ENCODE data around the gene GAL3ST1.
"Not testable (repeated sequence)": the region's sequence is repeated elsewhere in the genome, so short reads cannot be mapped to it uniquely, and the experiment has no call there.

GAL3ST1 gene

DNA sequence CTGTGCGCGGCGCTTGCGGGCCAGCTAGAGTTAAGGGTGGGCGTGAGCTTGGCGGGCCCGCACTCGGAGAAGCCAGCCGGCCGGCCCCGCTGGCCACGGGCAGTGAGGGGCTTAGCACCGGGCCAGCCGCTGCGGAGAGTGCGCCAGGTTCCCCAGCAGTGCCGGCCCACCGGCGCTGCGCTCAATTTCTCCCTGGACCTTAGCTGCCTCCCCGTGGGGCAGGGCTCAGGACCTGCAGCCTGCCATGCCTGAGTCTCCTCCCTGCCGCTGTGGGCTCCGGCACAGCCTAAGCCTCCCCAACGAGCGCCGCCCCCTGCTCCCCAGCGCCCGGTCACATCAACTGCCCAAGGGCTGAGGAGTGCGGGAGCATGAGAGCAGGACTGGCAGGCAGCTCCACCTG lies 22.4 kb upstream of the GAL3ST1 start:
- DNase-seq (ENCODE audit: low read depth, low spot score): peak; percentile 16

DNA sequence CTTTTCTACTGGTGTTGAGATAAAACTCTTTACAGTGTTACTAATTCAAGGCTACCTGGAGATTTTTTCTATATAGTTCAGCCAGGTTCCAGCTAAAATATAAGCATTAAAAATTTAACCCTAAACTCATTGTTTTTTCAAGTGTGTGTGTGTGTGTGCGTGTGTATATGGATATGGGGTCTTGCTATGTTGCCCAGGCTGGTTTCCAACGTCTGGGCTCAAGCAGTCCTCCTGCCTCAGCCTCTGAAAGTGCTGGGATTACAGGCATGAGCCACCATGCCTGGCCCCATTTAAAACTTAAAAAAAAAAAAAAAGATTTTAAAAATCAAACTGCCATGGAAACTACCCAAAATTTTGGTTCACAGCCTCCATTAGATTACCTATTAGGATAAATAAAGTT lies 21.7 kb upstream of the GAL3ST1 start:
- no peak for DNase-seq (ENCODE audit: low read depth, low spot score)

DNA sequence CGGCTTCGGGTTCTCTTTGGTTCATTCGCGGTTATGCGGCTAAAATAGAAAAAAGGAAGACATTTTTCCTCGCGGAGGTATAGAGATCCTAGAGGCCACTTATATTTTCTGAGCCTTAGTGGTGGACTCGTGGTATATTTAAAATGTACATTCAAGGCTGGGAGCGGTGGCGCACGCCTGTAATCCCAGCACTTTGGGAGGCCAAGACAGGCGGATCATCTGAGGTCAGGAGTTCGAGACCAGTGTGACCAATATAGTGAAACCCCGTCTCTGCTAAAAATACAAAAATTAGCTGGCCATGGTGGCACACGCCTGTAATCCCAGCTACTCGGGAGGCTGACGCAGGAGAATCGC lies 17.9 kb upstream of the GAL3ST1 start:
- DNase-seq (ENCODE audit: low read depth, low spot score): not testable (repeated sequence)

DNA sequence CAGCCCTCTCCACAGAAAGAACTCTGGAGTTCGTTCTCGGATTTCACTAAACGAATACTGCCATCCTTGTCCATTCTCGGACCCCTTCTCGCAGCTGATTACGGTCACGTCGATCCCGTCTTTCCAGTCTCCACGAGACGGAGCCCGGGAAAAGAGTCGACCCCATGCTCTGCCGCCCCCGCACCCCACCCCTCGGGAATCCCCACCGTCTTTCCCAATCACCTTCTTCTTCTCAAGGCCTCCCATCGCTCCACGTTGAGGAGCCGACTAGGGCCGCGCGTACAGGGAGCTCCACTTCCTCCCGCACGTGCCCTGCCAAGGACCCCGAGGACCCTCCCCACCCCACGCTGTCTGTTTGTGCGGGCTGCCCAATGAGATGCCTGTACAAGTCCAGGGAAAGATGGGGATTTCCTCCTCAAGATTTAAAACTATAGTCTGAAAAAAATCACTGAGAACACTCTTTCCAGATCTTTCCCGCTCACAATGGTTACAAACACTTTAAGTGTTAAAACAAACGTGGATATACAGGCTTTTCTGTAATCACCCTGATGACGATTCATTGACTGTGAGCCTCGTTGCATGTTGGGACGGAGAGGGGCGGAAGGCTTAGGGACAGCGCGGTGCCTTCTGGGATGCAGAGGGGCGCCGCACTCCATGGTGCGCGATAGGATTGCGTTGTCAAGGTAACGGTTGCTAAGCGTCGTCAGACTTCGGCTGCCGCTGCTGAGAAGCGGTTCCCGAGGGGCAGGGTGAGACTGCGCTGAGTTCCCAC lies 17.3 kb upstream of the GAL3ST1 start, which contains the start of gene PES1:
TSS of gene PES1 (minus strand) at position 323 of the 772 bp plus-strand sequence. CDS start at position 246, 77 bp downstream.
- peak; percentile 99 for DNase-seq (ENCODE audit: low read depth, low spot score)

DNA sequence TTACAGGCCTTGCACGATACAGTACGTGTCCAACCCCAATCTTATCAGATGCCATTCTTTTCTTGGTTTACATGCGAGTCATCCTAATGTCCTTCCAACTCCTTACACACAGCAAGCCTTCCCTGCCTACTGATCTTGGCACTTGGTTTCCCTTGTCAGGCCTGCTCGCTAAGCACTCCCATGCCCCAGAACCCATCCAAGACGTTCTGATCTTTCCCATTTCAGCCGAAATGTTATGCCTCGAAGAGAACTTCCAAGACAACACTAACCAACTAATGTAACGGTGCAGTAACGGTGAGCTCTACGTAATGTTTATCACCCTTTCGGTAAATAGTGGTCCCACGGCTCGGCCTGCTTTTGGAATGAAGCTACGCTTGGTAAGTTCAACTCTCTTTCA lies 16.7 kb upstream of the GAL3ST1 start:
- no peak for DNase-seq (ENCODE audit: low read depth, low spot score)

DNA sequence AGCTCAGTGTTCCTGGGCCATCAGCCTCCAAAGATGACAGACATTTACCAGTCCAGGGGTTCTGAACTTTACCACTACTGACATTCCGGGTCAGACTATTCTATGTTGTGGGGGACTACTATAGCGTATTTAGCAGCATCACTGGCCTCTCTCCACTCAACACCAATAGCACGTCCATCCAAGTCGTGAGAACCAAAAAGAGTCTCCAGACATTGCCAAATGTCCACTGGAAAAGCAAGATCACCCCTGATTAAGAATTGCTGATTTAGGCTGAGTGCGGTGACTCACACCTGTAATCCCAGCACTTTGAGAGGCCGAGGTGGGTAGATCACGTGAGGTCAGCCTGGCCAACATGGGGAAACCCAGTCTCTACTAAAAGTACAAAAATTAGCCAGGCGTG lies 11.9 kb upstream of the GAL3ST1 start:
- DNase-seq (ENCODE audit: low read depth, low spot score): no peak

DNA sequence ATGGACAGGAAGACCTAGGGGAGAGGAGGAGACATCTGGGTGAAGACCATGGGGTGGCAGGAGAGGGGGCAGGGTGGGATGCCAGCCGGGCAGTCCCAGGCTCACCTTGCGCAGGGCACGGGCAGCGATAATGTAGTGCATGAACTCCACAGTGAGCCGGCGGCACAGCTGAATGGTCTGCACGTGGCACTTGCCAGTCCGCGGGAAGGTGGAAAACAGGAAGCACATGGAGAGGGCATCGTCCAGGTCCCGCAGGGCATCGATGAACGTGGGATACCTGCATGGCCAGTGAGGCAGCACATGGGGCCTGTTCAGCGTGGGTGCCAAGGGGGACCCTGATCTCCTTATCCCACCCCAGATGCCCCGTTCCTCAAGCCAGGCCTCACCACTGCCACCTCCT lies 10.0 kb upstream of the GAL3ST1 start:
- DNase-seq (ENCODE audit: low read depth, low spot score): no peak

DNA sequence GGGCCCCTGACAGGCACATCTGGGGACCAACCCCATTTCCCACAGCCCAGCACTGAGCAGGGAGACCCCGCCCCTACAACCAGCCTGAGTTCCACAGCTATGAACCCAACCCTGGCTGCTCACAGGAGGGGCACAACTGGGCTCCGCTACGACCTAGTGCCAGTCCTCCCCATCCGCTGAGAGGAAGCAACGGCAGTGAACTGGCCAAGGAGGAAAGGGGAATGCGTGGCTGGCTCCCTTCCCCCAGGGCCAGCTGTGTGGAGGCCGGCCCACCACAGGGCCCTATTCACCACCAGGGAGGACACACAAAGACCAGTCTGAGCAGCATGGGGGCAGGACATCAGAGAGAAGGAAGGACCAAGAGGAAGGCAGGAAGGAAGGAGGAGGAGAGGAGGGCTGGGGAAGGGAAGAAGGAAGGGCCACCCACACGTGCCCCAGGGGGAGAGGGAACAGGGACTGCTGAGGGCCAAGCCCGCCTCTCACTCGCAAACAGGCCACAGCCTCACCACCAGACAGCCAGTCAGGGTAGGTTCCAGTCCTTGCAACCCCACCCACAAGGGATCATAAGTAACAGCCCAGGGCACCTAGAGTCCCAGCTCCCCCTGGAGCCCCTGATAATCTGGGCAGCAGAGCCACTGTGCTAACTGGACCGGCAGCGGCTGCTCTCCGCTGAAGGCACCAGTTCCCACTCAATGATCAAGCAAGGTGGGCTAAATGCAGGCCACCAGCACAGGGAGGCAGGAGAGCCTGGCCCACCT lies 8.5 kb upstream of the GAL3ST1 start:
- DNase-seq (ENCODE audit: low read depth, low spot score): peak; percentile 47

DNA sequence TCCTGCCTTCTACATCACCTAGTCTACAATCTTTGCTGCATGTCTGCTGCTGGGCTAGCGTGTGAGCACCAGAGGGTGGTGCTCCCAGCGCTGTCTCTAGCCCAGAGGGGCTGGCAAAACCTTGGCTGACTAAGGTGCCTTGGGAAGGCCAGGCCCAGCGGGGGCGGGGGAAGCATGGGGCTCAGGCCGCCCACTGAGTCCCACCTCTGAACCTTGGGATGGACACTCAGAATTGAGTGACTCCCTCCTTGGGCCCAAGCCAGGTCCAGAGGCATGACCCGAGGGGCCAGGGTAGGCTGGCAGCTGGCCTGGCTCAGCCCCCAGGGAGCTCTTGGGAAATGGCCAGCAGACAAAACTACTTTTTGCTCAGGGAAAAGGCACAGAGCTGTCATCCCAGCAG lies 7.6 kb upstream of the GAL3ST1 start:
- no peak for DNase-seq (ENCODE audit: low read depth, low spot score)

DNA sequence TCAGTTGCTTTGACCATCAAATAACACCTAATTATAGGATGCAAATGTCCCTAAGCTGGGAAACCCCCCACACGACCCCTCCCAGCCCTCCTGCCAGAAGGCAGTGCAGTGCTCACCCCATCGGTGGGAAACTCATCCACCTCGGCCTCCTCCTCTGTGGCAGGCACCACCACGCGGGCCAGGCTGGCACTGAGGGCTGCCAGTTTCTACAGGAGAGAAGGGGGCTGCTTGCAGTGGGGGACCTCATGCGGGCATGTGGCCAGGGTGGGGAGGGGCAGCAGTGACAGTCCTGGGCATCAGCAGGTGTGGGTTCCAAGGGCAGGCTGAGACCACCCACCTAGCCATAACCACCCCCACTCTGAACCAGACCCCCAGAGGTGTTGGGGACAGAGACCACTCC lies 6.4 kb upstream of the GAL3ST1 start:
- DNase-seq (ENCODE audit: low read depth, low spot score): no peak

DNA sequence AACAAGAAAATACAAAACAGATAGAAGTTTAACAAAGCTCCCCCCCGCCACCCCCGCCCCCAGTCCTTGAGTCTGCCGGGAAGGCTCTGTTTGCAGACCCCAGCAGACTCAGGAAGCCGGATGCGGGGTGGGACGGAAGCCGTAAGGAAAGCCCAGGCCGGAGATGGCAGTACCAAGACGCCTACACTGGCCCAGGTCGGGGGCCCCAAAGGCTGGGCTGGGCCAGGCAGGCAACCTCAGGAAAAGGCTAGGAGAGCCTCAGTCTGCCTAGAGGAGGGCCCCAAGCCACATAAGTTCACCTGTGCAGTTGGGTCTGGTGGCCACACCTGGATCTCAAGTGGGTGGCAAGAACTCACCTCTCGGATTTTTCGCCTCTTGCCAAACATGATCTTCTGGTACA lies 4.0 kb upstream of the GAL3ST1 start:
- DNase-seq (ENCODE audit: low read depth, low spot score): no peak

DNA sequence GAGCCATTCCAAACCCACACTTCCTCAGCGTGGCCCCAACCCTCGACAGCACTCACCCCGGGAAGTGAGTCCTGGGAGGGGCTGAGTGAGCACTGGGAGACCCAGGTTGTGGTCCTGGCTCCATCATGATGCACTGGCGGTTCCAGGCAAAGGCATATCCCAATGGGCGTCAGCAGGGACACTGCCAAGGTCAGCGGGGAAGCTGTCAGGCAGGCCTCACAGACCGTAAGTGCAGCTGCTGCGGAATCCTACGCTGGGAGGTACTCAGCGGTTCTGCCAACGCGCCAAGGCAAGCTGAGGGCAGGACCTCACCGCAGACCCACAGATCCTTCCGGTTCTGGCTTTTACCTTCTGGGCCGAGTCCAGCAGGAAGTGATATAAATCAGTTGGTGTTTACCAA lies 1.4 kb upstream of the GAL3ST1 start:
- no peak for DNase-seq (ENCODE audit: low read depth, low spot score)

DNA sequence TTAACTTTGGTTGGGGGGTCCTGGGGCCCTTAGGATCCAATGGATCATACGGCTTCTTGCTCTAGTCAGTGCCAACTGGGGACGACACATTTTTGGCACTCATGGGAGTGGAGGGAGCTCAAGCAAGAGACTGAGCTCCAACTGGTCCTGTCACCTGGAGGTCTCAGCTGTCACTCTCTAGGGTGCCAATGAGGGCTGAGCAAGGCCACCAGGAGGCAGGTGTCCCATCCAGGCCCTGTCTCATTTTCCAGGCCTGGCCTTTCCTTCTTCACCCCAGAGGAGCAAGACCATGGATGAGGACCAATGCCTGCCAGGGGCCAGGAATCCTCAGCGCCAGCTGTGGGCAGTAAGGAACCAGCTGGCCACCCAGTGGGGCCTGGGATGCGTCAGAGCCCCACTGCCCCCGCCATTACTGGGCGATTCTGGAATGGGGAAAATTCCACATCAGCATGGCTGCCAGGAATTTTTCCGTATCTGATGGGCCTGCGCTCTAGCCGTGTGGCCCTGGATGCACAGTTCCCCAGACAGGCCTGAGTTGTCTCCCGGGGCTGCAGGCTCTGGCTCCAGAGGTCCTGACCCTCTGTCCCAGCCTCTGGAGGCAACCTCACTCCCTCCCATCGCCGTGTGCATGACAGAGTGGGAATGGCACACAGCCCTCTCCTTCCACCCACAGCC lies 669 bp upstream of the GAL3ST1 start:
- DNase-seq (ENCODE audit: low read depth, low spot score): peak; percentile 52

DNA sequence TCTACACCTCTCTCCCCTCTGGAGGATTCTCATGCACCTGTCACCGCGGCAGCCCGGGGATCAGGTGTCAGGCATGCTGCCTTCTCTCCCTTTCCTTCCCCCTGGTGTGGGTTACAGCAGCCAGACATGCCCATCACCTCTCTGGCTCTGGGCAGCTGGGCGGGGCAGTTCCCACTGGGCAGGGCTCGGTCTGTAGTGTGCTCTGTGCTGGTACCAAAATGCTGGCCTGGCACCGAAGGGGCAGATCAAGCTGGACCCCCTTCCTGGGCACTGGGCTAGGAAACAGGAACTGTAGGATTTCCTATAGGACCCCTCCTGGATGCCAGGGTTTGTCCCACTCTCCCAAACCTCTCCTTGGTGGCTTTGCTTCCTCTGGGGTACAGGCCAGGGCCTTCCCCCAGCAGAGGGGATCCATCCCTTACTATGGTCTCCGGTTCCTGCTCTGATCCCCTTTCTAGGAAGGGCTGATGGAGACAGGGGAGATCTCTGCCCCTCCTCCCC lies 821 bp downstream of the GAL3ST1 start:
- no peak for DNase-seq (ENCODE audit: low read depth, low spot score)

DNA sequence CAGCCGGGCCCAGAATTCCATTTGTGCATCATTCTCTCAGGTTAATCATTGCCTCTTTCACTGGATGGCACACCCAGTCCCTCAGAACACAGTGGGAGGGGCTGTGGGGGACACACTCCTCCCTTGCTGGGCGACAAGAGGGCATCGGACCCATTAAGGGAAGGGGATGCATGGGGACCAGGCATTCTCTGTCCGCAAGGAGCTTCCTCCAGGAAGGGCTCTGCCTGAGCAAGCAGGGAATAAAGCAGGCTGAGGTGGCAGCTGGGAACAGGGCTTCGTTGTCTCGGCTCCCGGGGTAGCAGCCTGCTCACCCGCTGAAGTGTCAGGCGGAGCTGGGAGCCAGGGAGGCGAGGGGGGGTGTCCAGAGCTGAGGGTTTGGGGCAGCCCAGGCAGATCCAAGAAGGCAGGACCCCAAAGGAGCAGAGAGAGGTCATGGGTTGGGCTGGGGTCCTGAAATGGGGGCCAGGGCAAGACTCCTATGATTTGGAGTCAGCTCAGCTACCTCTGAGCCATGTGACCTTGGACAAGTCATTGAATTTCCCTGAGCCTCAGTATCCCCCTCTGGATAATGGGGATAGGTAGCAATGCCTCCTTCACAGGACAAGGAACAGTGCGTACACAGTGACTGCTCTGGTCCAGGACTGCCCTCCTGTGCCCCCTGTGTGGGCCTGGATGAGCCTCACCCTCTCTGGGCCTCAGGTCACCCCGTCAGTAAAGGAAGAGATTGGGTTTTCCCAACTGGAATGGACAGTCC lies 1.4 kb downstream of the GAL3ST1 start:
- no peak for DNase-seq (ENCODE audit: low read depth, low spot score)

DNA sequence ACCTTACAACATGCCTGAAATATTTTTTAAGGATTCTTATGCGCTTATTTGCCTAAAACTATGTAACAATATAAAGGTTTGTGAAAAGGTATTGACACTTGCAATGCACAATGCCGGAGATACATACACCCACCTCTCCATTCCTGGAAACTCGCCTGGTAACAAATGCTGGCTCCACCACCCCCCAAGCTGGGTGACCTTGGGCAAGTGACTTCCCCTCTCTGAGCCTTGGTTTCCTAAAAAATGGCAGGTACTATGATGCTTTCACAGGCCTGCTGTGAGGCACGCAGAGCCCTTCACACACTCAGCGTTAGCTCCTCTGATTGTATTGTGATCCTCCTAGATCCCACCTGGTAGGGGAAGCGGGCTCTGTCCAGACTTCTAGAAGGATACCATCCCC lies 2.3 kb downstream of the GAL3ST1 start:
- no peak for DNase-seq (ENCODE audit: low read depth, low spot score)

DNA sequence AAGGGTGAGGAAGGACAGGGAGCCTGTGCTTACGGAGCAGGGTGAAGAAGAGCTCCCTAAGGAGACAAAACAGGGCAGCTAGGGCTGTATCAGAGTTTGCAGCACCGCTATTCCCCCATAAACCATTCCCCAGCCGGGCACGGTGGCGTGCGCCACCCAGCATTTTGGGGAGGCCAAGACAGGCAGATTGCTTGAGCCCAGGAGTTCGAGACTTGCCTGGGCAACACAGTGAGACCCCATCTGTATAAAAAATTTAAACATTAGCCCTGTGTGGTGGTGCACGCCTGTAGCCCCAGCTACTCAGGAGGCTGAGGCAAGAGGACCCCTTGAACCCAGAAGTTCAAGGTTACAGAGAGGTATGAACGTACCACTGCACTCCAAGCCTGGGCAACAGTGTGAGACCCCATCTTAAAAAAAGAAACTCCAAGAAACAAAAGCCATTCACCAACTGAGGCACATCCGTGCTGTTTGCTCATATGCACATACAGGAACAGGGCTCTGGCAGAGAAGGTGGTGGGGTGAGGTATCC lies 4.7 kb downstream of the GAL3ST1 start:
- no peak for DNase-seq (ENCODE audit: low read depth, low spot score)

DNA sequence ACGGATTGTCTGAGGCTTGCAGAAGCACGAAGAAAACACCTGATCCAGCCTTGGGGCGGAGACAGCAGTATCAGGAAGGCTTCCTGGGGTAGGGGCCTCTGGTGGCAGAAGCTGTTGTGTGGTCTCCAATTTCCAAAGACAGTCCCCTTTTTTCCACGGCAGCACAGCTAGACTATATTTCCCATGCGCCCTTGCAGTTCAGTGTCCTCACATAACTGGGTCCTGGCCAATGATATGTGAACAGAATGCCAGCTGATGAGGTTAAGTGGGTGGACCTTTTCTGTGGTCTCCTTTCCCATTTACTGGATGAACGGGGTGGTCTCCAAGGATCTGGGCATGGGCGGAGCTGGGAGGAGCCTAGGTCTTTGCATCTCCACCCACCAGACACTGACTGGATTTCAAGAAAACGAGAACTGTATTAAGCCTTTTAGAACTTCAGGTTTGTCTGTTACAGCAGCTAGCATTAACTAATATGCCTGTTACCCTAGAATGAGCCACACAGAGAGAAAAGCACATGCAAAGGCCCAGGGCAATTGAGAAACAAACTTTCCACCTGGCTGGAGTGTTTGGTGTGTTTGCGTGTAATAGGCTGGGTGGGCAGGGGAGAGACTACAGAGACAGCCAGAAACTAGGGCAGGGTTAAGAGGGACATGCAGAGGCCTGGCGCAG lies 6.2 kb downstream of the GAL3ST1 start:
- DNase-seq (ENCODE audit: low read depth, low spot score): peak; percentile 66

DNA sequence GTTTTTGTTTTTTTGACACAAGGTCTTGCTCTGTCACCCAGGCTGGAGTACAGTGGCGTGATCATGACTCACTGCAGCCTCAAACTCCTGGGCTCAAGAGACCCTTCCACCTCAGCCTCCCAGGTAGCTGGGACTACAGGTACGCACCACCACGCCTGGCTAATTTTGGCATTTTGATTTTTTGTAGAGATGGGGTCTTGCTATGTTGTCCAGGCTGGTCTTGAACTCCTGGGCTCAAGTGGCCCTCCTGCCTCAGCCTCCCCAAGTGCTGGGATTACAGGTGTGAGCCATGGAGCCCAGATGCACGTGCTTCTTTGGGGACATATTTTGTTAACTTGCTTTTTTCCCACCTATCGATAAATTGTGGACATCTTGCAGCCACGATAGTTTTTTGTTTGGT lies 7.2 kb downstream of the GAL3ST1 start:
- DNase-seq (ENCODE audit: low read depth, low spot score): not testable (repeated sequence)

DNA sequence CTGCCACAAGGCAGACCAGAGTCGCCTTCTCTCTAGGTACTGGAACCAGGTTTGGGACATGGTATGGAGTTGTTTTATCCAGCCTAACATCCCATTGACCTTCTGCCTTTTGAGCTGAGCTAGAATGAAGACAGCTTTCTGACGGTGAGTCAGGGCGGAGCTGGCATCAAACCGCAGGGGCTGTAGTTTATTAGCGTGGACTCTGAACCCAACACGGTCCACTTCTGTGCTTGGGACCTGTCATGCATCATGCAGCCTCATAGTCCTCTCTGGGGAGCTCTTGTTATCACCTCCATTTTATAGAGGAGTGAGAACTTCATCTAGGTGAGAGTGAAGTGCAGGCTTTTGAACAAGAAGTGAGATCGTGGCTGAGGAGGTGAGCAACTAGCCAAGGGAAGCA lies 8.3 kb downstream of the GAL3ST1 start:
- DNase-seq (ENCODE audit: low read depth, low spot score): no peak

DNA sequence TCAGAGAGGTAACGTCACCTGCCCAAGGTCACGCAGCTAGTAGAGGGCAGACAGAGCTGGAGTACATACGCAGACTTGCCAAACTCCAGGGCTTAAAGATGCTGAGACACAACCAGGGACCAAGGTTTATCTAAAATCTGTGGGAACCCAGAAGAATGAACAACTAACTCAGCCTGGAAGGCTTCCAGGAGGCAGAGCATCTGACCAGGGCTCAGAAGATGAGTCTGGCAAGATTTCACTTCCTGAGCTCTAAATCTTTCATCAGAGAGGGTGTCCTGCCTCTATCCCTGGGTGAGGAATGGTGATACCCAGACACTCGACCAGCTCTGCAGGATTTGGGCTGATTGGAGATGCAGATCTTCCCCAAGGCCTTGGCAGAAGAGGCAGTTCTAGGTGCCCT lies 9.1 kb downstream of the GAL3ST1 start:
- no peak for DNase-seq (ENCODE audit: low read depth, low spot score)
